ENCODE results near the gene LSR. TPM values are rescaled to one million over a fixed set of nuclear protein-coding genes. Genes with fewer than 3 reads are reported as not detected.
"Not testable (repeated sequence)": the region's sequence is repeated elsewhere in the genome, so short reads cannot be mapped to it uniquely, and the experiment has no call there.

The LSR gene
- polyA plus RNA-seq, 1 donor from 2014 or later = not detected

- TF ChIP-seq REST (IDR thresholded peaks at IDR 0.05; ENCODE audit: borderline replicate concordance) = no peak
These were observed 31.2 kb upstream of the LSR start (continued) for GRCh38 chr19:35217649-35217990.

- Histone ChIP-seq H3K9ac (ENCODE audit: low read length) (no peak overlapping the region), H3K79me2 (replicated peaks; ENCODE audit: insufficient read depth, low read length) (no peaks in the 10 kb centered on the region), H4K20me1 (ENCODE audit: insufficient read depth) (no peaks in the 10 kb centered on the region), H3K36me3 (ENCODE audit: insufficient read depth, low read length) (no peaks in the 10 kb centered on the region), H3F3A (ENCODE audit: insufficient read depth, low read length, poor library complexity, severe bottlenecking) (no peaks in the 10 kb centered on the region), H3K27ac (ENCODE audit: low read length) (no peak overlapping the region), H3K9me3 (ENCODE audit: low read length) (no peaks in the 10 kb centered on the region), H3K4me2 (ENCODE audit: low read length) (no peak overlapping the region), H2AFZ (ENCODE audit: low read depth, low read length) (no peak overlapping the region), H3K4me3 (ENCODE audit: low read length) (no peak overlapping the region), H3K27me3 (ENCODE audit: insufficient read depth, low read depth, low read length) (no peaks in the 10 kb centered on the region), H3K9me2 (ENCODE audit: insufficient read depth, low read length) (no peaks in the 10 kb centered on the region)
- TF ChIP-seq SMC3 (conservative IDR thresholded peaks at IDR 0.05; ENCODE audit: poor library complexity) (no peak), MXI1 (conservative IDR thresholded peaks at IDR 0.05; ENCODE audit: poor library complexity, severe bottlenecking) (no peak)
These were observed 29.8 kb upstream of the LSR start for GRCh38 chr19:35219008-35219407.

GRCh38 chr19:35220315-35220921 is 28.4 kb upstream of the LSR start:
- Histone ChIP-seq H3K27me3 (ENCODE audit: insufficient read depth, low read depth, low read length) (no peaks in the 10 kb centered on the region), H3K4me3 (ENCODE audit: low read length) (no peak overlapping the region), H3K27ac (ENCODE audit: low read length) (no peak overlapping the region), H3K9ac (ENCODE audit: low read length) (no peak overlapping the region), H3K4me2 (ENCODE audit: low read length) (no peak overlapping the region), H3F3A (ENCODE audit: insufficient read depth, low read length, poor library complexity, severe bottlenecking) (no peaks in the 10 kb centered on the region), H3K79me2 (replicated peaks; ENCODE audit: insufficient read depth, low read length) (no peaks in the 10 kb centered on the region), H3K36me3 (ENCODE audit: insufficient read depth, low read length) (no peaks in the 10 kb centered on the region), H3K9me2 (ENCODE audit: insufficient read depth, low read length) (no peaks in the 10 kb centered on the region), H3K9me3 (ENCODE audit: low read length) (no peaks in the 10 kb centered on the region), H4K20me1 (ENCODE audit: insufficient read depth) (no peaks in the 10 kb centered on the region), H2AFZ (ENCODE audit: low read depth, low read length) (no peak overlapping the region)
- TF ChIP-seq SMC3 (conservative IDR thresholded peaks at IDR 0.05; ENCODE audit: poor library complexity) (no peak), EZH2 (IDR thresholded peaks at IDR 0.05; ENCODE audit: borderline replicate concordance, insufficient read depth, low read length, poor library complexity, severe bottlenecking) (no peak), MXI1 (conservative IDR thresholded peaks at IDR 0.05; ENCODE audit: poor library complexity, severe bottlenecking) (no peak), POLR2AphosphoS5 (IDR thresholded peaks at IDR 0.05) (no peak), REST (IDR thresholded peaks at IDR 0.05; ENCODE audit: borderline replicate concordance) (no peak)

- not testable (repeated sequence) for H3K4me3 ChIP-seq (ENCODE audit: low read length); H3F3A ChIP-seq (ENCODE audit: insufficient read depth, low read length, poor library complexity, severe bottlenecking); H2AFZ ChIP-seq (ENCODE audit: low read depth, low read length); H4K20me1 ChIP-seq (ENCODE audit: insufficient read depth); H3K27ac ChIP-seq (ENCODE audit: low read length); H3K9ac ChIP-seq (ENCODE audit: low read length); H3K27me3 ChIP-seq (ENCODE audit: insufficient read depth, low read depth, low read length); H3K4me2 ChIP-seq (ENCODE audit: low read length); H3K79me2 ChIP-seq (replicated peaks; ENCODE audit: insufficient read depth, low read length); H3K9me3 ChIP-seq (ENCODE audit: low read length); H3K9me2 ChIP-seq (ENCODE audit: insufficient read depth, low read length); H3K36me3 ChIP-seq (ENCODE audit: insufficient read depth, low read length)
These were observed 27.7 kb upstream of the LSR start for GRCh38 chr19:35220973-35221590.
